ENCODE data around the gene TAS2R38.

DNA sequence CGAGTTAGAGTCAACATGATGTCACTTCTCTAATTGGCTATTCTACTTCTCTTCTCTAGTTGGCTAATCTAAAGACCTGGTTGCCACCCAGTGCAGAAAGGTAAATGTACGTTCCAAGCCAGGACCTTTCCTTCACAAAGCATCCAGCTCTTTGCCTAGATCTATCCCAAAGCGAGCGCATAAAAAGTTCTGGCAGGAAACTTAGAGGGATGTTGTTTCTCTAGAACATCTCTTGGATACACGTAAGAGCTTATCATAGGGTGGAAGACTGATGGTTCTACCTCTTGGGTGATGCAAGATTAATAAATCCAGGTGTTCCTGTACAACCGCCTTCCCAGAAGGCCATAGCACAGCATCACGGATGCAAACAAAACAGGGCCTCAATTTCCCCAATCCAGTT, at the start of gene TAS2R38:
- TF ChIP-seq, protein P1, sequence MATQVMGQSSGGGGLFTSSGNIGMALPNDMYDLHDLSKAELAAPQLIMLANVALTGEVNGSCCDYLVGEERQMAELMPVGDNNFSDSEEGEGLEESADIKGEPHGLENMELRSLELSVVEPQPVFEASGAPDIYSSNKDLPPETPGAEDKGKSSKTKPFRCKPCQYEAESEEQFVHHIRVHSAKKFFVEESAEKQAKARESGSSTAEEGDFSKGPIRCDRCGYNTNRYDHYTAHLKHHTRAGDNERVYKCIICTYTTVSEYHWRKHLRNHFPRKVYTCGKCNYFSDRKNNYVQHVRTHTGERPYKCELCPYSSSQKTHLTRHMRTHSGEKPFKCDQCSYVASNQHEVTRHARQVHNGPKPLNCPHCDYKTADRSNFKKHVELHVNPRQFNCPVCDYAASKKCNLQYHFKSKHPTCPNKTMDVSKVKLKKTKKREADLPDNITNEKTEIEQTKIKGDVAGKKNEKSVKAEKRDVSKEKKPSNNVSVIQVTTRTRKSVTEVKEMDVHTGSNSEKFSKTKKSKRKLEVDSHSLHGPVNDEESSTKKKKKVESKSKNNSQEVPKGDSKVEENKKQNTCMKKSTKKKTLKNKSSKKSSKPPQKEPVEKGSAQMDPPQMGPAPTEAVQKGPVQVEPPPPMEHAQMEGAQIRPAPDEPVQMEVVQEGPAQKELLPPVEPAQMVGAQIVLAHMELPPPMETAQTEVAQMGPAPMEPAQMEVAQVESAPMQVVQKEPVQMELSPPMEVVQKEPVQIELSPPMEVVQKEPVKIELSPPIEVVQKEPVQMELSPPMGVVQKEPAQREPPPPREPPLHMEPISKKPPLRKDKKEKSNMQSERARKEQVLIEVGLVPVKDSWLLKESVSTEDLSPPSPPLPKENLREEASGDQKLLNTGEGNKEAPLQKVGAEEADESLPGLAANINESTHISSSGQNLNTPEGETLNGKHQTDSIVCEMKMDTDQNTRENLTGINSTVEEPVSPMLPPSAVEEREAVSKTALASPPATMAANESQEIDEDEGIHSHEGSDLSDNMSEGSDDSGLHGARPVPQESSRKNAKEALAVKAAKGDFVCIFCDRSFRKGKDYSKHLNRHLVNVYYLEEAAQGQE (IDR thresholded peaks at IDR 0.05; ENCODE audit: insufficient read depth in 1 of 2, low read depth in 2 of 2, low read length in 2 of 2), result no peak
- no peak for TF ChIP-seq TAF1 (IDR thresholded peaks at IDR 0.05; ENCODE audit: borderline replicate concordance, insufficient read depth, low read length)
- no peak for TF ChIP-seq POLR2AphosphoS5 (IDR thresholded peaks at IDR 0.05; ENCODE audit: low read depth, low read length)
- no peak for TF ChIP-seq SIN3A (IDR thresholded peaks at IDR 0.05; ENCODE audit: borderline replicate concordance, insufficient read depth, low read length)
- TF ChIP-seq FOXP2 (optimal IDR thresholded peaks at IDR 0.05; ENCODE audit: borderline replicate concordance, extremely low read depth, extremely low read length, insufficient read depth), result no peak

Data from PFSK-1 (cell line).